HG03175 (cell line): Measurements from ENCODE around the gene CCDC69.
"Not testable (repeated sequence)": the region's sequence is repeated elsewhere in the genome, so short reads cannot be mapped to it uniquely, and the experiment has no call there.

Experiments
- ATAC-seq: cut with Tn5 transposase; IDR thresholded peaks from one replicate; pipeline ENCODE4 v1.9.1; 2021; ENCODE audit warnings: mild to moderate bottlenecking, moderate library complexity; ENCODE audit not compliant: unreplicated experiment

Gene CCDC69

GRCh38 chr5:151196556-151197290, 27.2 kb downstream of the CCDC69 start:
- ATAC-seq = peak; percentile 93

GRCh38 chr5:151195622-151196021, 28.3 kb downstream of the CCDC69 start:
- no peak for ATAC-seq

GRCh38 chr5:151192626-151193025, 31.3 kb downstream of the CCDC69 start:
- no peak for ATAC-seq

GRCh38 chr5:151191661-151192060, 32.2 kb downstream of the CCDC69 start:
- no peak for ATAC-seq

- no peak for ATAC-seq
Observed at GRCh38 chr5:151189151-151189550, 34.7 kb downstream of the CCDC69 start.

- no peak for ATAC-seq
Observed at GRCh38 chr5:151186538-151186937, 37.4 kb downstream of the CCDC69 start.

- no peak for ATAC-seq
Observed at GRCh38 chr5:151186052-151186451, 37.8 kb downstream of the CCDC69 start.

GRCh38 chr5:151184316-151185042, 39.4 kb downstream of the CCDC69 start:
- no peak for ATAC-seq

GRCh38 chr5:151183456-151184245, 40.2 kb downstream of the CCDC69 start:
- no peak for ATAC-seq

- ATAC-seq = no peak
Observed at GRCh38 chr5:151182976-151183375, 40.9 kb downstream of the CCDC69 start.

- ATAC-seq = no peak
Observed at GRCh38 chr5:151182524-151182900, 41.4 kb downstream of the CCDC69 start.

- no peak for ATAC-seq
Observed at GRCh38 chr5:151181818-151182523, 41.9 kb downstream of the CCDC69 start.

GRCh38 chr5:151180291-151180690, 43.6 kb downstream of the CCDC69 start:
- ATAC-seq = no peak

GRCh38 chr5:151179489-151179840, 44.4 kb downstream of the CCDC69 start:
- no peak for ATAC-seq

GRCh38 chr5:151178777-151179488, 45.0 kb downstream of the CCDC69 start:
- no peak for ATAC-seq

- ATAC-seq = no peak
Observed at GRCh38 chr5:151178372-151178771, 45.5 kb downstream of the CCDC69 start.

- ATAC-seq = not testable (repeated sequence)
Observed at GRCh38 chr5:151176268-151176667, 47.6 kb downstream of the CCDC69 start.

GRCh38 chr5:151174612-151175101, 49.2 kb downstream of the CCDC69 start:
- no peak for ATAC-seq

GRCh38 chr5:151173711-151174611, 49.9 kb downstream of the CCDC69 start:
- no peak for ATAC-seq
